ENCODE measurements around the gene YPEL1.

DNA sequence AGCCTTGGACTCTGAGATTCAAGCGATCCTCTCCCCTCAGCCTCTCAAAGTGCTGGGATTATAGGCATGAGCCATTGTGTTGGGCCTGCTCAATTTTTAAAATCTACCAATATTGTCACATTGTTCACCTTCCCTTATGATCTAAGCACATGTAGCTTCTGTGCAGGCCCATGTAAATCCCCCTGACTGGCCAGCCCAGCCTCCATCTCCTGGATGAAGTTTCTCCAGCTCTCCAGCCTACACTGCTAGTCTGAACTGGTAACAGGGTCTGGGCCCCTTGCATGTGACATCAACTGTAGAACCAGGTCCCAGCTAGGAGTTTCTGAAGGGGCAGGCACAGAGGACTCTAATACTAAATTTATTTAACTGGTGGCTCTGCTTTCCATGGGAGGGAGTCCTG is 32.8 kb upstream of the YPEL1 start:
- TF ChIP-seq, protein P1, sequence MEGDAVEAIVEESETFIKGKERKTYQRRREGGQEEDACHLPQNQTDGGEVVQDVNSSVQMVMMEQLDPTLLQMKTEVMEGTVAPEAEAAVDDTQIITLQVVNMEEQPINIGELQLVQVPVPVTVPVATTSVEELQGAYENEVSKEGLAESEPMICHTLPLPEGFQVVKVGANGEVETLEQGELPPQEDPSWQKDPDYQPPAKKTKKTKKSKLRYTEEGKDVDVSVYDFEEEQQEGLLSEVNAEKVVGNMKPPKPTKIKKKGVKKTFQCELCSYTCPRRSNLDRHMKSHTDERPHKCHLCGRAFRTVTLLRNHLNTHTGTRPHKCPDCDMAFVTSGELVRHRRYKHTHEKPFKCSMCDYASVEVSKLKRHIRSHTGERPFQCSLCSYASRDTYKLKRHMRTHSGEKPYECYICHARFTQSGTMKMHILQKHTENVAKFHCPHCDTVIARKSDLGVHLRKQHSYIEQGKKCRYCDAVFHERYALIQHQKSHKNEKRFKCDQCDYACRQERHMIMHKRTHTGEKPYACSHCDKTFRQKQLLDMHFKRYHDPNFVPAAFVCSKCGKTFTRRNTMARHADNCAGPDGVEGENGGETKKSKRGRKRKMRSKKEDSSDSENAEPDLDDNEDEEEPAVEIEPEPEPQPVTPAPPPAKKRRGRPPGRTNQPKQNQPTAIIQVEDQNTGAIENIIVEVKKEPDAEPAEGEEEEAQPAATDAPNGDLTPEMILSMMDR (conservative IDR thresholded peaks at IDR 0.05; ENCODE audit: low read length): no peak
- no peak for TF ChIP-seq EZH2phosphoT487 (IDR thresholded peaks at IDR 0.05; ENCODE audit: borderline replicate concordance, low read depth, low read length)
